Activated CD4-positive, alpha-beta T cell treated with anti-CD3 and anti-CD28 coated beads, Interleukin-2, amount 10 ng/mL, durations not matched to agents 7 days and 5 days (primary cell): Measurements from ENCODE around the gene MSI1. TPM values are rescaled to one million over a fixed set of nuclear protein-coding genes. Genes with fewer than 3 reads are reported as not detected.

Experiments used
- CTCF ChIA-PET: fragments of 350-600 bp; sonication (Branson Sonifier 250); formaldehyde crosslinking; loops from one replicate; lab custom pipeline; 2021; ENCODE audit warnings: antibody characterized with exemption; lab: Charles Lee
- POLR2A ChIA-PET: fragments of 350-600 bp; sonication (Branson Sonifier 250); formaldehyde crosslinking; loops from one replicate; lab custom pipeline; 2021; ENCODE audit warnings: antibody characterized with exemption; lab: Charles Lee
- DNase-seq: peaks from one replicate; pipeline ENCODE4 v3.0.0-alpha.2; 2020
- H3K27ac Mint-ChIP-seq: one replicate; pipeline ENCODE4 v1.8.0; 2021; ENCODE audit warnings: mild to moderate bottlenecking, moderate library complexity, mixed read lengths
- H3K27me3 Mint-ChIP-seq: one replicate; pipeline ENCODE4 v1.8.0; 2021; ENCODE audit warnings: mixed read lengths
- H3K36me3 Mint-ChIP-seq: one replicate; pipeline ENCODE4 v1.8.0; 2021; ENCODE audit warnings: low read depth, mixed read lengths
- H3K4me1 Mint-ChIP-seq: one replicate; pipeline ENCODE4 v1.8.0; 2021; ENCODE audit warnings: mixed read lengths
- H3K4me3 Mint-ChIP-seq: one replicate; pipeline ENCODE4 v1.8.0; 2021; ENCODE audit warnings: mild to moderate bottlenecking, moderate library complexity, mixed read lengths
- H3K9me3 Mint-ChIP-seq: one replicate; pipeline ENCODE4 v1.8.0; 2021; ENCODE audit warnings: mixed read lengths
- total RNA-seq, 2 experiments: library from RNA; stranded (reverse); gene quantifications; one replicate each; pipeline ENCODE4 v1.2.3, GENCODE V29; 2021

The MSI1 gene
- total RNA-seq, 2 experiments from 2014 or later = not detected

DNA sequence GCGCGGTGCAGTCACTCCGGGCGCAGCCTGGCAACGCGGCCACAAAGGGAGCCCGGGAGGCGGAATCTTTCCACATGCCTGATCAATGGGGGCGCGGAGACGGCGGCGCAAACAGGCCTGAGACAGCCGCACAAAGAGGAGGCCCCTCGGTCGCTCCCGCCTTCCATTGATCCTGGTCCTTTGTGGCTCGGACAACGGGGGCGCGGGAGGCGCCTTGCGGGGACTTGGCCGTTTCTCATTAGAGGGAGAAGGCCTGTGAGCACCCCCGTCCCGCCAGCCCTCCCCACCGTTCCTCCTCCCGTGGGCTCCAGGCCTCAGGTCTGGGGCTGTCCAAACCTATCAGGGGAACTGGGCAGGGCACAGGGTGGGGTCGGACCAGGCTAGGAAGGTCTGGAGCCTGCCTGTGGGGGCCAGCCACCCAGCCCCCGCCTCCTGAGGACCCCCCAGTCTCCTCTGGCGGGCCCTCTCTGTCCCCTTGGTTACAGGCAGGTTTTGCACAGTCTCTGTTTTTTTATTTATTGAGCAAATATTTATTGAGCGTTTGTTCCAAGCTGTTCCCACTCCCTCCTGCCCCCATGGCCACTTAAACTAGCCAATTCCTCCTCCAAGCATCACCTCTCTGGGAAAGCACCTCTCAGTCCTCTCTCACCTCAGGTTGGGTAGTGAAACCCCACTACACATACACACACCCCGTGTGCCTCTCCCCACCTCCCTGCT lies 29.0 kb upstream of the MSI1 start:
- ChIA-PET CTCF (interaction anchor here (0.6 kb wide), 1 partner anchor 102 kb away, joined by 3 read pairs; no protein-coding TSS in a partner anchor), POLR2A (no interaction called here)
- H3K27me3 Mint-ChIP-seq = peaks cover 19% of the 10 kb centered on the region
- no peak overlapping the region for H3K27ac Mint-ChIP-seq
- DNase-seq = no peak
- no peak overlapping the region for H3K4me3 Mint-ChIP-seq
- no peaks in the 10 kb centered on the region for H3K4me1 Mint-ChIP-seq
- no peaks in the 10 kb centered on the region for H3K9me3 Mint-ChIP-seq
- no peaks in the 10 kb centered on the region for H3K36me3 Mint-ChIP-seq

- POLR2A ChIA-PET = no interaction called here
- DNase-seq = no peak
- CTCF ChIA-PET = interaction anchor here (0.5 to 2.0 kb wide), 3 partner anchors 10 to 41 kb away, joined by 3 to 5 read pairs (median 3); no protein-coding TSS in a partner anchor
- Mint-ChIP-seq H3K27ac (no peak overlapping the region), H3K4me1 (no peaks in the 10 kb centered on the region), H3K4me3 (no peak overlapping the region), H3K9me3 (no peaks in the 10 kb centered on the region), H3K36me3 (no peaks in the 10 kb centered on the region), H3K27me3 (peaks cover 21% of the 10 kb centered on the region)
Observed at GRCh38 chr12:120394483-120395367, 25.8 kb upstream of the MSI1 start.

- DNase-seq = no peak
- no peaks in the 10 kb centered on the region for H3K9me3 Mint-ChIP-seq
- H3K36me3 Mint-ChIP-seq = no peaks in the 10 kb centered on the region
- no peak overlapping the region for H3K27ac Mint-ChIP-seq
- no peak overlapping the region for H3K4me3 Mint-ChIP-seq
- no peaks in the 10 kb centered on the region for H3K4me1 Mint-ChIP-seq
- ChIA-PET CTCF (no interaction called here), POLR2A (no interaction called here)
- peaks cover 30% of the 10 kb centered on the region for H3K27me3 Mint-ChIP-seq
Observed at GRCh38 chr12:120390540-120391120, 21.7 kb upstream of the MSI1 start.

DNA sequence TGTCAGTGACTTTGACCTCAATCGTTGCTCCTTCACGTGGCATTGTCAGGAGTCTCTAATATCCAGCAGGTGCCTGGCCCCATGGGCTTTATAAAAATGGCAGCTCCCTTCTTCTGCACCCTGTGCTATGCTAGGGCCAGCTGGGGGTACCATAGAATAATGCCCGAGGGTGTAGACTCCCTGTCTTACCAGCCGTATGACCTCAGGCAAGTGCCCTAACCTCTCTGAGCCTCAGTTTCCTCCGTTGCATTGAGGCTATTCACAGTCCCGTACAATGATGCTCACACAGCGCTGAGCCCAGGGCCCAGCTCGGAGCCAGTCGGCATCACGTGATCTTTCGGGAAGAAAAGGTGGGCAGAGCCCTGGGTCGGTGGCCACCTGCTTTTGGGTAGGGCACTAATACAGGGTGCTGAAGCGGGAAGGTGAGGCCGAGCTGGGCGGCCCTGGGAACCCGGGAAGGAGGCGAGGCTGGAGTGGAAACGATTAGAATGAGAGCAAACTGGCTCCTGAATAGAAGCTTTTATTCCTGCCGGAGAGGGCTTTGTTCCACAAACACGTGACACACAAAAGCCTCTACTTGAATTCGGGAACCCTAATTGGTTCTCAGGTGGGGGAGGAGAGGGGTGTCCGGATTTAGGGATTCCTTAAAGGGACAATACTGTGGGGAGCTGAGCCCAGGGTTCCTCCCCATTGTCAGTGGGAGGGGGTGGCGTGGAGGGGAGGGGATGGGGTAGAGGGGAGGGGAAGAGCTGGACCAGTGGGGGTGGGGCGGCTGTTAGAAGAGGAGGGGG lies 19.9 kb upstream of the MSI1 start:
- Mint-ChIP-seq H3K4me1 (no peaks in the 10 kb centered on the region), H3K27me3 (peaks cover 32% of the 10 kb centered on the region), H3K27ac (no peak overlapping the region), H3K36me3 (no peaks in the 10 kb centered on the region), H3K9me3 (no peaks in the 10 kb centered on the region), H3K4me3 (no peak overlapping the region)
- ChIA-PET POLR2A (no interaction called here), CTCF (no interaction called here)
- DNase-seq = no peak

DNA sequence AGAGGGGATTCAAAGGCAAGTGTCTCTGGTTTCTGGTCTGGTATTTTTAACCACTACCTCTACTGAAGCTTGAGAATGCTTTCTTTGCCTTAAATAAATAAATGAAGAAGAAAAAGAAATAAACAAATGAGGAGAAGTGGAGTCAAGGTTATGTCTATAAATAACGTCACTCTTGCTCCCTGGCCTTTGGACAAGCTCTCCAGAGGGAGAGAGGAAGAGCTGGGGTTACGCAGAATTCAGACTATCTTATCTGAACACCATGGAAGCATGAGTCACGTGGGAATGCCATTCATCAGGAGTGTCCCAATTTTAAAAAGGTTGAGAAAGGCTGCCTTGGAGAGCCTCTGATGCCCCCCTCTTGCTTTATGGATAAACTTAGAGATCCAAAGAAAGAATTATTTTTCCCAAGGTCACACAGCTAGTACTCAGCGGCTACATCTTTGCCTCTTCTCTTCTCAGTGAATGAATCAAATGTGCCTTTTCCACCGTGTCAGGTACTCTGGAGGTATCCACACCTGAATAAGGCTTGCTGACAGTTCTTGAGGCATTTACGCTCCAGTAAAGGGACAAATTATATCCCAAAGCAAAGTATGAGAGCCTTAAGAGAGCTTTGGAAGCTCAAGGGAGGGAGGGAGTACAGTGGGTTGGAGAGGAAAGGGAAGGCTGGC lies 12.9 kb upstream of the MSI1 start:
- no peaks in the 10 kb centered on the region for H3K4me1 Mint-ChIP-seq
- no peak overlapping the region for H3K27ac Mint-ChIP-seq
- peaks cover 22% of the 10 kb centered on the region for H3K27me3 Mint-ChIP-seq
- no peak for DNase-seq
- ChIA-PET POLR2A (no interaction called here), CTCF (interaction anchor here (1.2 kb wide), 1 partner anchor 15 kb away, joined by 5 read pairs; no protein-coding TSS in a partner anchor)
- H3K4me3 Mint-ChIP-seq = no peak overlapping the region
- no peaks in the 10 kb centered on the region for H3K9me3 Mint-ChIP-seq
- no peaks in the 10 kb centered on the region for H3K36me3 Mint-ChIP-seq

- Mint-ChIP-seq H3K27ac (no peak overlapping the region), H3K4me3 (no peak overlapping the region), H3K4me1 (no peaks in the 10 kb centered on the region), H3K36me3 (no peaks in the 10 kb centered on the region), H3K9me3 (no peaks in the 10 kb centered on the region), H3K27me3 (peaks cover 46% of the 10 kb centered on the region)
- ChIA-PET POLR2A (no interaction called here), CTCF (no interaction called here)
- DNase-seq = no peak
Observed at GRCh38 chr12:120378036-120378435, 9.1 kb upstream of the MSI1 start.

- no peak overlapping the region for H3K27ac Mint-ChIP-seq
- POLR2A ChIA-PET = no interaction called here
- CTCF ChIA-PET = no interaction called here
- no peak overlapping the region for H3K4me3 Mint-ChIP-seq
- H3K36me3 Mint-ChIP-seq = no peaks in the 10 kb centered on the region
- H3K9me3 Mint-ChIP-seq = no peaks in the 10 kb centered on the region
- DNase-seq = no peak
- H3K27me3 Mint-ChIP-seq = peaks cover 50% of the 10 kb centered on the region
- no peaks in the 10 kb centered on the region for H3K4me1 Mint-ChIP-seq
Observed at GRCh38 chr12:120377611-120378010, 8.6 kb upstream of the MSI1 start.

GRCh38 chr12:120376934-120377572 lies 8.1 kb upstream of the MSI1 start:
- ChIA-PET CTCF (interaction anchor here (1.8 kb wide), 1 partner anchor 10 kb away, joined by 6 read pairs; no protein-coding TSS in a partner anchor), POLR2A (no interaction called here)
- H3K36me3 Mint-ChIP-seq = no peaks in the 10 kb centered on the region
- H3K9me3 Mint-ChIP-seq = no peaks in the 10 kb centered on the region
- H3K27ac Mint-ChIP-seq = no peak overlapping the region
- DNase-seq = no peak
- H3K27me3 Mint-ChIP-seq = peaks cover 55% of the 10 kb centered on the region
- H3K4me1 Mint-ChIP-seq = no peaks in the 10 kb centered on the region
- no peak overlapping the region for H3K4me3 Mint-ChIP-seq

DNA sequence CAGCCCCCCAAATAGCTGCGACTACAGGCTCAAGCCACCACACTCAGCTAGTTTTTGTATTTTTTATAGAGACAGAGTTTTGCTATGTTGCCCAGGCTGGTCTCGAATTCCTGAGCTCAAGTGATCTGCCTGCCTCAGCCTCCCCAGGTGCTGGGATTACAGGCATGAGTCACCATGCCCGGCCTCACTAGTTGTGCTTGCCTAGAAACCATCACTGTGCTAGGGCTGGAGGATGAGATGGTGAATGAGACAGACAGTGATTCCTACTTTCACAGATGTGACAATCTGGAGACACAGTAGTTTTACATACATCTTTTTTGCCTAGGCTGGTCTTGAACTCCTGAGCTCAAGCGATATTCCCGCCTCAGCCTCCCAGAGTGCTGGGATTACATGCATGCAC lies 7.5 kb upstream of the MSI1 start:
- no peaks in the 10 kb centered on the region for H3K4me1 Mint-ChIP-seq
- no peaks in the 10 kb centered on the region for H3K9me3 Mint-ChIP-seq
- H3K27me3 Mint-ChIP-seq = peaks cover 57% of the 10 kb centered on the region
- POLR2A ChIA-PET = no interaction called here
- no peak overlapping the region for H3K27ac Mint-ChIP-seq
- no peaks in the 10 kb centered on the region for H3K36me3 Mint-ChIP-seq
- no peak for DNase-seq
- CTCF ChIA-PET = interaction anchor here (1.2 to 1.8 kb wide), 2 partner anchors 10 to 20 kb away, joined by 4 to 6 read pairs; no protein-coding TSS in a partner anchor
- no peak overlapping the region for H3K4me3 Mint-ChIP-seq

DNA sequence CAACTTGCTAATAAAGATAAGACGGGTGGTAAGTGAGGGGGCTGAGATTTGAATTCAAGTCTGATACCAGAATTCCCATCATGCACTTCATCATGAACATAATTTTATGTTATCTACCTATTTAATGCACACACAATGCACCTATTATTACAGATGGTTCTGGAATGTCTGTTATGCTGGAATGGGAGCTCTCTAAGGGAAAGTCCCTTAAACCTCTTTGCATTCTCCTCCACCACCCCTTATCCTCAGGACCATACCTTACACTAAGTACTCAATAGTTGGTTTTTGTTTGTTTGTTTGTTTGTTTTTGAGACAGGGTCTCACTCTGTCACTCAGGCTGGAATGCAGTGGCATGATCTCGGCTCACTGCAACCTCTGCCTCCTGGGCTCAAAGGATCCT lies 7.0 kb upstream of the MSI1 start:
- H3K27me3 Mint-ChIP-seq = peaks cover 60% of the 10 kb centered on the region
- CTCF ChIA-PET = interaction anchor here (1.2 to 1.8 kb wide), 2 partner anchors 9 to 21 kb away, joined by 4 to 6 read pairs; no protein-coding TSS in a partner anchor
- no peaks in the 10 kb centered on the region for H3K36me3 Mint-ChIP-seq
- no peak for DNase-seq
- H3K4me1 Mint-ChIP-seq = no peaks in the 10 kb centered on the region
- POLR2A ChIA-PET = no interaction called here
- no peaks in the 10 kb centered on the region for H3K9me3 Mint-ChIP-seq
- no peak overlapping the region for H3K4me3 Mint-ChIP-seq
- H3K27ac Mint-ChIP-seq = no peak overlapping the region

DNA sequence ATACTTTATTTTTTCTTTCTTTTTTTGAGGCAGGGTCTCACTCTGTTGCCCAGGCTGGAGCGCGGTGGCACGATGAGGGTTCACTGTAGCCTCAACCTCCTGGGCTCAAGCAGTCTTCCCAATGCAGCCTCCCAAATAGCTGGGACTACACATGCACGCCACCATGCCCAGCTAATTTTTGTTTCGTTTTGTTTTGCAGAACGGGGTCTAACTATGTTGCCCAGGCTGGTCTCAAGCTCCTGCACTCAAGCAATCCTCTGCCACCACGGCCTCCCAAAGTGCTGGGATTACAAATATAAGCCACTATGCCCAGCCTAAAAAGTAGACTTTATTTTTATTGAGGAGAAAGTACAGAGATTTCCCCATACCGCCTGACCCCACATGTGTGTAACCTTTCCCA lies 4.7 kb upstream of the MSI1 start:
- ChIA-PET POLR2A (no interaction called here), CTCF (no interaction called here)
- H3K36me3 Mint-ChIP-seq = no peaks in the 10 kb centered on the region
- DNase-seq = no peak
- H3K27ac Mint-ChIP-seq = no peak overlapping the region
- peaks cover 9% of the 10 kb centered on the region for H3K4me1 Mint-ChIP-seq
- H3K4me3 Mint-ChIP-seq = no peak overlapping the region
- H3K9me3 Mint-ChIP-seq = no peaks in the 10 kb centered on the region
- H3K27me3 Mint-ChIP-seq = peaks cover 73% of the 10 kb centered on the region
